Stimulated activated memory B cell treated with anti-CD40 and anti-IgM and Interleukin-4, amounts not matched to agents 10 μg/mL and 1 μg/mL and 100 μg/mL, for 72 hours (primary cell): Measurements from ENCODE around the gene SCUBE2.
A peak's percentile ranks its signal among the peaks of the same experiment; 100 is the strongest.

Source experiments
- ATAC-seq: fragments of 150-1000 bp; cut with Tn5 transposase; 2 replicates; pipeline ENCODE4 v1.10.0; 2021
- H3K27ac Mint-ChIP-seq: one replicate; pipeline ENCODE4 v1.8.0; 2022; ENCODE audit warnings: mild to moderate bottlenecking, mixed read lengths
- H3K27me3 Mint-ChIP-seq: one replicate; pipeline ENCODE4 v1.8.0; 2022; ENCODE audit warnings: mixed read lengths
- H3K36me3 Mint-ChIP-seq: one replicate; pipeline ENCODE4 v1.8.0; 2022; ENCODE audit warnings: mixed read lengths
- H3K4me1 Mint-ChIP-seq: one replicate; pipeline ENCODE4 v1.8.0; 2022; ENCODE audit warnings: mixed read lengths
- H3K4me3 Mint-ChIP-seq: one replicate; pipeline ENCODE4 v1.8.0; 2022; ENCODE audit warnings: mild to moderate bottlenecking, moderate library complexity, mixed read lengths
- H3K9me3 Mint-ChIP-seq: one replicate; pipeline ENCODE4 v1.8.0; 2022; ENCODE audit warnings: mixed read lengths

SCUBE2 gene

DNA sequence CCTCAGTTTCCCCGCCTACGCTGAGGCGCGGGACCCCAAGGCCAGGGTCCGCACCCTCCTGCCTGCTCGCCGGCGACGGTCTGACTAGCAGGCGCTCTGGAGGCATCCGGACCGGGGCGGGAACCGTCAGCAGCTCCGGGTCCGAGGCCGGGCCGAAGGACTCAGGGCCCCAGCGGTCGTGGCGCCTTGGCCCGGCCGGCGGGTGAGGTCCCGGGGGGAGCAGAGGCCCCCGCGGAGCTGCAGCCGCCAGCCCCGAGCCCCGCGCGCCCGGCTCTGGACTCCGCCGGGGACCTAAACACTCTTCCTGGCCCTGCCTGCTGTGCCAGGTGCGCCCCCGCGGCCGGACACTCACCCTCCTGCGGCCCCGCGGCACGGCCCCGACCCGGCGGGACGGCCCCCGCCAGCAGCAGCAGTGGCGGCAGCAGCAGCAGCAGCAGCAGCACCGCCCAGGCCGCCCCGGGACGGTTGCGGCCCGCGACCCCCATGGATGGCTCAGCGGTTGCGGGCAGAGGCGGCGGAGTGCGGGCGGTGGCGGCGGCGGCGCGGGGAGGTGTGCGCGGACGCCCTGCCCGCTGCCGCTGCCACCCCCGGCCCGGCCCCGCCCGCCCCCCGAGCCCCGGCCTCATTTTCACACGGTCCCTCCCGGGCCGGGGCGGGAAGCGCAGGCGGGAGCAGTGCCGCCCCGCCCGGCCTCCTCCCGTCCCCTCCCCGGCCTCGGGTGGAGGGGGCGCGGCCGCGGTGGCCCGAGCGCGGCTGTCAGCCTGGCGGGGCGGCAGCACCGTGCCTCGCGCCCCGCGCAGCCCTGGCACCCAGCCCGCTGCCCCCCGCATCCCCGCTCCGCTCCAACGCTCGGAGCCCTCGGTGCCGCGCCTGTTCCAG, at the start of gene SCUBE2:
TSS of gene SCUBE2 (minus strand) at position 556 of the 879 bp plus-strand sequence. CDS start at position 485, 71 bp downstream.
- no peaks in the 10 kb centered on the region for H3K9me3 Mint-ChIP-seq
- H3K27me3 Mint-ChIP-seq, result peaks cover 72% of the 10 kb centered on the region
- H3K27ac Mint-ChIP-seq, result no peak within 1 kb of the TSS
- peak within 1 kb of the TSS; percentile 45 for H3K4me3 Mint-ChIP-seq
- ATAC-seq, result peak; percentile 24
- no peaks in the 10 kb centered on the region for H3K36me3 Mint-ChIP-seq
- no peaks in the 10 kb centered on the region for H3K4me1 Mint-ChIP-seq

DNA sequence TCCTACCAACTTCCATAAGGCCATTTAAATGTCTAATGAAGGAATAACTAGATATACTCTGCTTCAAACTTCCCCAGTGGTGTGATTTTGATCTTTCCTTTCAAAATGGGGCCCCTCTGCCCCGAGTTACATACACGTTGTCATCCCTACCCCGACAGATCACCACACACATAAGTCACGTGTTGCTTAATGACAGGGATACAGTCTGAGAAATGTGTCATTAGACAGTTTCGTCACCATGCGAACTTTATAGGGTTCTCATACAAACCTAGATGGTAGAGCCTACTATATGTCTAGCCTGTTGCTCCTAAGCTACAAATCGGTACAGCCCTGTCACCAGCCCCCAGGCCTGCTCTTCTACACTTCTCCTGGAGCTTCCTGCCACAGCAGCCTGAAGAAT, 49.8 kb upstream of the SCUBE2 start:
- Mint-ChIP-seq H3K4me3 (no peak overlapping the region), H3K27me3 (no peaks in the 10 kb centered on the region), H3K4me1 (peaks cover 7% of the 10 kb centered on the region), H3K9me3 (no peaks in the 10 kb centered on the region), H3K27ac (no peak overlapping the region), H3K36me3 (peaks cover 48% of the 10 kb centered on the region)
- ATAC-seq, result no peak

DNA sequence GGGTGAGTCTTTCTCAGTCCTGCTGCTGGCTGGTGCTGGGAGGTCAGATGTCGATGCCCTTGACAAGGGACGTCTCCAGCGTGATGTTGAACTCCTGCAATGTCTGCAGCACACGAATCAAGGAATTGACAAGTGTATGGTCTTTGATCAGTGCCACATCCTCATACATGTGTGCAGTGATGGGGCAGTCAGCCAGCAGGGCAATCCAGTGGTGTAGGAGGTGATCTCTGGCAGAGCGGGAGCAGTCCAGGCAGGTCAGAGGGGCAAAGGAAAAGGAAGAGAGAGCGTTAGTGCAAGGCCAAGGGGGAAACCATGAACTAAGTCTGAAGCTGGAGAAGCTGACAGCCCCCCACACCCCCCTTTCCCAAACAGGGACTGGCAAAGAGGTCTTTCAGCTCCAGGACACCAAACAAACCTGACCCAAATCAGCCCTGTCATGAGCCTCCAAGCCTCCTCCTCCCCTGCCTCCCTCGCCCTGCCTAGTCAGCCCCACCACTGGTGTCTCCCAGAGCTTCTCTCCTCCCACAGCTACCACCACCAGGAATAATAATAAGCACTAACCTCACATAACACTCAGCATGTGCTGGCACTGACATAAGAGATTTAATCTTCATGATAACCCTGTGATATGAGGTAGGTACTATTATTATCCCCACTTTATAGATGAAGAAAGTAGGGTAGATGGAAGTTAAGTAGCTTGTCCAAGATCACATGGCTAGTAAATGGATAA, 48.4 kb upstream of the SCUBE2 start:
- no peaks in the 10 kb centered on the region for H3K9me3 Mint-ChIP-seq
- H3K36me3 Mint-ChIP-seq, result peaks cover 38% of the 10 kb centered on the region
- peaks cover 7% of the 10 kb centered on the region for H3K4me1 Mint-ChIP-seq
- no peak overlapping the region for H3K27ac Mint-ChIP-seq
- no peaks in the 10 kb centered on the region for H3K27me3 Mint-ChIP-seq
- no peak for ATAC-seq
- no peak overlapping the region for H3K4me3 Mint-ChIP-seq

DNA sequence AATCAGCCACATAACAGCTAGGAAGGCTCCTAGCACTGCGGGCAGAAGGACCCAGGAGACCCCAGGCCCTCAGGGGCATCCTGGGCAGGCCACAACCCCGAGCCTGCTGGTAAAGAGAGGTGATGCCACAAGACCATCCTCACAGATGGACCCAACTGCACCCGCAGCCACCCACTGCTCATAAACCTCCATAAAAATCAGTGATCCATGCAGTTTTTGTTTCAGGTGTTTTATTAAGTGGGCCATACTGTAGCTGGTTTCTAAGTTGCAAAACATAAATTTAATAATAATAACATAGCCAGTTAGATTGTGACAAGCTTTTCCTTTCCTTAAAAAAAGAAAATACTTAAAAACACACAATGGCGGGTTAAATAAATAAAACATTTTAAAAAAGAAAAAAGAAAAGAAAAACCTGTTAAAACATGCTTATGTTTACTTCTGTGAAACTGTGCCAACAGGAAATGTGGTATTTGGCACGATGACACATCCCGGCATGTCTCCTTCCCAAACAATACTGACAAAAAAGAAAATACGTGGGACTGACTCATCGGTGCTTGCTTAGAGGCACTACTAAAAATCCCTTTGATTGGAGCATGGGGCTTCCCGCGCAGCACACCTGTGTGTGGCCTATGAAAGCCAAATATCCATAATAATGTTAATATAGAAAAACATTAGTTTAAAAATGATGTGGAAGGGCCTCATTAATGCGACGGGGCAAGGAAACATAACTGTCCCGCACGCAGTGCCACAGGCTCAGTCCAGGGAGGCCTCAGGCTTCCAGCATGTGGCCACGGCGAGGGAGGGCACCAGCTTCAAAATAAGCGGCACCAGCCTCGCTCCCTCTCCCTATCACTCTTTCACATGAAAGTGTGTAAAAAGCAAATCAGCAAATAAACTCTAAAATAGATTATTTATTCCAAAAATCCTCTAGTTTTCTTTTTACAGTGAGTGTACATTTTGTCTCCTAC, 47.5 kb upstream of the SCUBE2 start:
- Mint-ChIP-seq H3K36me3 (peaks cover 37% of the 10 kb centered on the region), H3K4me3 (no peak overlapping the region), H3K27ac (no peak overlapping the region), H3K4me1 (peaks cover 7% of the 10 kb centered on the region), H3K27me3 (no peaks in the 10 kb centered on the region), H3K9me3 (no peaks in the 10 kb centered on the region)
- ATAC-seq, result no peak

DNA sequence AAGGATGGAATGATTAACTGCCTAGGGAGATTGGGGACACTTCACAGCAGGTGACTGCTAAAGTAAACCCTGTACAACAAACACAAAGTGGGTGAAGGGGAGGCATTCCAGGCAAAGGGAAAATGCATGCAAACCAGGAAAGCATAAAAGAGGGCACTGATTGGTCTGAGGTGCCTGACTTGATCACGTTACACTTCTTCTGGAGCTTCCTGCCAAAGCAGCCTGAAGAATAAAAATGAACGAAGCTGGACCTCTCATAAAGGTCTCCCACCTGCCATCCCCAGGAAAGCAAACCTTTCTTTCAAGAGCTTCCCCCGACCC, 46.7 kb upstream of the SCUBE2 start:
- H3K27ac Mint-ChIP-seq, result no peak overlapping the region
- H3K4me3 Mint-ChIP-seq, result no peak overlapping the region
- peaks cover 7% of the 10 kb centered on the region for H3K4me1 Mint-ChIP-seq
- H3K9me3 Mint-ChIP-seq, result no peaks in the 10 kb centered on the region
- H3K36me3 Mint-ChIP-seq, result peaks cover 35% of the 10 kb centered on the region
- no peak for ATAC-seq
- no peaks in the 10 kb centered on the region for H3K27me3 Mint-ChIP-seq

DNA sequence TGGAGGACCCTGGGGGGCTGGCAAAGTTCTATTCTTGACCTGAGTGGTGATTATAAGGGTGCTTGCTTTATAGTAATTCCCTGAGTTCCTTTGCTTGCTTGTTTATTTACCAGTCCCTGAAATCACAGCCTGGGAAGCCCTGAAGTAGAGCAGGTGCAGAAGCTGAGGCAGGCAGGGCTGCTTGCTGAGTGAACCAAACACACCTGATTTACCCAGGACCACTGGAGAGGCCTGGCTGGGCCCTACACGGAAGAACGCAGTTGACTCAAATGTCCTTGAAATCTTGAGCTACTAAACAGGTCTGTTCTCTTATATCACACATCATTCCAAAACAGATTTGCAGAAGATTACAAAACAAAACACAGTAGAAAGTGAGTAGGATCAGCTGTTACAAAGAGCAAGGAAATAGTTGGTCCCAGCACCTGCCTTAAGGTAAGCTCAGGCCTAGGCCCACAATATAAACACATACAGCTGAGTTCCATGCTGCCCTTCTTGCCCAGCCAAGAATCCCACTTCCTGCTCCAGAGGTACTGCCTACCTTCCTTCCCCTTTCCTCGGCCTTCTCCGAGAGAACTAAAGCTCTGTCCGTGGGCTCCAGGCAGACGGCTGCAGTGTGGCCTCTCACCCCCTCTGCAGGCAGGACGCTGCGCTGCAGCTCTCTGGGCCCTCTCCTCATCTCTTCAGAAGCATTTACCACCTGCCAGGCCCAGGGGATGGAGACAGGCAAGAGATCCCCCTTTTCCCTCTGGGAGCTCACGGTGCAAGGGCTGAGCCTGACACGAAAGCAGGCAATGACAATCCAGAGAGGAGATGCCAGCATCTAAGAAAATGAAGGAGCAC, 46.1 kb upstream of the SCUBE2 start:
- Mint-ChIP-seq H3K9me3 (no peaks in the 10 kb centered on the region), H3K4me1 (peaks cover 7% of the 10 kb centered on the region), H3K36me3 (peaks cover 29% of the 10 kb centered on the region), H3K4me3 (no peak overlapping the region), H3K27ac (no peak overlapping the region), H3K27me3 (no peaks in the 10 kb centered on the region)
- peak; percentile 85 for ATAC-seq

DNA sequence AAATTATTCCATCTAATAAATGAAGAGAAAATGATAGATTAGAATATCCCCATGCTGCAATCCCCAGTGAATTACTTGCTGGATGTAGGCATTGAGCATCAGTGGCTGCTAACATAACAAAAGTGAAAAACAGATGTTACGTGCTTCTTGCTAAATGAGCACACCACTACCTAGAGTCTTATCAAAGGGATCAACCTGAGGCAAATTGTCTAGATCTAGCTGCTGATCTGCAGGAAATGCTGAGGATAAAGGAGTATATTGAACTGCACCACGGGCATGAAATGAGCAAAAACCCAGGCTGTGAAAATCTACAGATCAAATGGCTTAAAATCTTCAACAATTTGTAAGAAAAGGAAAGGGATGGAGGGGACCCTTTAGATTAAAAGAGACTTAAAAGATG, 45.3 kb upstream of the SCUBE2 start:
- Mint-ChIP-seq H3K9me3 (no peaks in the 10 kb centered on the region), H3K4me3 (no peak overlapping the region), H3K36me3 (peaks cover 21% of the 10 kb centered on the region), H3K27me3 (no peaks in the 10 kb centered on the region), H3K4me1 (peaks cover 7% of the 10 kb centered on the region), H3K27ac (no peak overlapping the region)
- no peak for ATAC-seq

DNA sequence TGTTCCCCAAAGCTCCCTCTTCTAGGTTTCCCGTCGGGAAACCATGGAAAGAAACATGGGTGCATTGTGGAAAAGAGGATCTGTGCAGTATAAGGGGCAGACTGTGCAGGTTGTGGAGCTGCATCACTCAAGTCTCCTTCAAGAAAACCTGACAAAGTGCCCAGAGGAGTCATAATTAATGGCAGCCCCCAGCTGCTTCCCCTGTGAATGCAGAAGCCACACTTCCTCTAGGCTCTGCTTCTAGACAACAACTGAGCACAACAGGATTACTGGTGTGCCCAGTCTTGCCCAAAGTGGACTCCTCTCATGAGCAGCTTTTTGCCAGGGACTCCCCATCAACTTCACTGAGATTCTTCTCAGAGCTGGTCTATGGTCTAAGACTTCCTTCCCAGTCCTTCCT, 42.6 kb upstream of the SCUBE2 start:
- no peak overlapping the region for H3K4me3 Mint-ChIP-seq
- H3K27ac Mint-ChIP-seq, result no peak overlapping the region

DNA sequence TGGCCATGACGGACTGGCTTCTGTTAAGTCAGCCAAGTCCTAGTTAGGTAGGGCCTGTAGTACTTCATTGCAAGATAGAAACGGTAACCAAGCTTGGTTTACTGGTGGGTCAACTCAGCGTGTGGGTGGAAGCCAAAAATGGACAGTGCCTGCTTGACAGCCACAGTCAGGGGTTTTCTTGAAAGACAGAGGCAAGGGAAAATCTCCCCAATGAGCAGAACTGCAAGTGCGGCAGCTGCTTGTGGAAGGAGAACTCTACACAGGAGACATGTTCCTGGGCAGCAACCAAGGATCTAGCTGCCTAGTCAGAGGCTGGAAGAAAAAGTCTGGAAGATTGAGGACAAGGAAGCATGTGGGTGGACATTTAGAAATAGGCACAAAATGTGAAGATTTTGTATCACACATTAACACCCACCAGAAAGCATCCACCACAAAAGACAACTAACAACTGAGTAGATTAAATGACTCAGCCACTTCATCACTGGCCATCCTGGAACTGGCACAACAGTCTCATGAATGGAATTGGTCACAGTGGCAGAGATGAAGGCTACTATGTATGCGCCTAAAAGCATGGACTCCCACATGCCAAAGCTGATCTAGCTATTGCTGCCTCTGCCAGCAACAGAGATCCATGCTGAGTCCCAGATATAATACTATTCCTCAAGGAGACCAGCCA, 40.9 kb upstream of the SCUBE2 start:
- Mint-ChIP-seq H3K27ac (no peak overlapping the region), H3K36me3 (no peaks in the 10 kb centered on the region), H3K4me3 (no peak overlapping the region), H3K4me1 (no peaks in the 10 kb centered on the region), H3K27me3 (no peaks in the 10 kb centered on the region), H3K9me3 (no peaks in the 10 kb centered on the region)
- ATAC-seq, result no peak

More for the DNA sequence above, 42.6 kb upstream of the SCUBE2 start:
- H3K27me3 Mint-ChIP-seq, result no peaks in the 10 kb centered on the region
- no peaks in the 10 kb centered on the region for H3K9me3 Mint-ChIP-seq
- ATAC-seq, result no peak
- peaks cover 7% of the 10 kb centered on the region for H3K4me1 Mint-ChIP-seq
- H3K36me3 Mint-ChIP-seq, result no peaks in the 10 kb centered on the region

DNA sequence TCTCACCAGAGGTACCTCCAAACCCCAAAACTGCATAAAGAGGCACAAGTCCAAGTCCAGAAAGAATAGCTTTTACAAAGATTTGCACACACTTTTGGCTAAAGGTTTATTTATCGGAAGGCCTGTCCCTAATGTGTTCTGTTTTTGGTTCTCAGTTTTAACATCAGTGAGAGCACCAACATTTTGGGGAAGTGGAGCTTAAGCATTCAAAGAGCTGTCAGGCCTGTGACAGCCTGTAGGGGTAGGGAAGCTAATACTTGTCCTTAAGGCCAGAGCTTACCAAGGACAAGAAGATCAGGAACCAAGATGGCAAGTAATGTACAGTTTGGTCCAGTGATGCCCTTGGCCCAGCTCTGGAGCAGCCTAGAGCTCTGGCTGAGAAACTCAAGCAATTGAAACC, 38.9 kb upstream of the SCUBE2 start:
- Mint-ChIP-seq H3K36me3 (no peaks in the 10 kb centered on the region), H3K4me3 (no peak overlapping the region), H3K27ac (no peak overlapping the region), H3K9me3 (no peaks in the 10 kb centered on the region), H3K4me1 (no peaks in the 10 kb centered on the region), H3K27me3 (no peaks in the 10 kb centered on the region)
- ATAC-seq, result no peak

DNA sequence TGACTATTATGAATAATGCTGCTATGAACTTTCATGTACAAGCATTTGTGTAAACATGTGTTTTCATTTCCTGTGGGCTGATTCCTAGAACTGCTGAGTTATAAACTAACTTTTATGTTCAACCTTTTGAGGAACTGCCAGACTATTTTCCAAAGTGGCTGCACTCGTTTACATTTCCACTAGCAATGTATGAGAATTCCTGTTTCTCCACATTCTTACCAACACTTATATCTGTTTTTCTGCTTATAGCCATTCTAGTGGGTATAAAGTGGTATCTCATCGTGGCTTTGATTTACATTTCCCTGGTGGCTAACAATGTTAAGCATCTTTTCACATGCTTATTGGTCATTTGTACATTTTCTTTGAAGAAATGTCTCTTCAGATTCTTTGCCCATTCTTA, 35.2 kb upstream of the SCUBE2 start:
- H3K27ac Mint-ChIP-seq, result no peak overlapping the region
- peaks cover 6% of the 10 kb centered on the region for H3K36me3 Mint-ChIP-seq
- peaks cover 4% of the 10 kb centered on the region for H3K9me3 Mint-ChIP-seq
- peaks cover 9% of the 10 kb centered on the region for H3K4me1 Mint-ChIP-seq
- H3K4me3 Mint-ChIP-seq, result no peak overlapping the region
- ATAC-seq, result no peak
- H3K27me3 Mint-ChIP-seq, result peaks cover 4% of the 10 kb centered on the region

DNA sequence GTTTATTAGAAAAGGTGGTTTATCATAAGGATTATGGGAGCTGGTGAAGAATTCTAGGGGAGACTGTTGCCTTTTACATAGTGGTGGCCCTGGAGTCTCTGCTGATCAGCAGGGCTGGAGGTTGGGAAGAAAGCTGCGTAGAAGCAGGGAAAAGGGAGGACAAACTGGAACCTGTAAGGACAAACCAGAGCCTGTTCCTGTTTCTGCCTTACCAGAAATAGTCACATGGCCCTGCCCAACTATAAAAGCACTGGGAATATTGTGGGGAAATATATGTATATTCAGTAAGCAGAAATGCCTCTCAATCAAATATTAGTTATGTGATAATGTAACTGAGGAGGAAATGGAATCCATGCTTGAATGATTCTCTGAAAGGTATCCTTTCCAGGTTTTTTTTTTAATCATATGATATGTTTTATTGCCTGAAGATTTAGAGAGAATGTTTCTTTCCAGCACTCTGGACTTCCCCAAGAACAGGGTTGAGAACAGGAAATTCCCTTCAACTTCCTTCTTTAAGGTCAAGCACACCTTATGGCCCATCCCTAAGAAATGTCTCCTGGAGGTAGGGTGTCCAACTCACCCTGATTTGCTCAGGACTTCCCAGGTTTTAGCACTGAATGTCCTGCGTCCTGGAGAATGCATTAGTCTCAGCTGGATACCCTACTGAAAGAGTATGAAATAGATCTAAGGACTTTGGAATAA, 33.9 kb upstream of the SCUBE2 start:
- ATAC-seq, result no peak
- peaks cover 9% of the 10 kb centered on the region for H3K4me1 Mint-ChIP-seq
- H3K4me3 Mint-ChIP-seq, result no peak overlapping the region
- H3K27me3 Mint-ChIP-seq, result peaks cover 8% of the 10 kb centered on the region
- no peak overlapping the region for H3K27ac Mint-ChIP-seq
- peaks cover 4% of the 10 kb centered on the region for H3K9me3 Mint-ChIP-seq
- peaks cover 6% of the 10 kb centered on the region for H3K36me3 Mint-ChIP-seq

DNA sequence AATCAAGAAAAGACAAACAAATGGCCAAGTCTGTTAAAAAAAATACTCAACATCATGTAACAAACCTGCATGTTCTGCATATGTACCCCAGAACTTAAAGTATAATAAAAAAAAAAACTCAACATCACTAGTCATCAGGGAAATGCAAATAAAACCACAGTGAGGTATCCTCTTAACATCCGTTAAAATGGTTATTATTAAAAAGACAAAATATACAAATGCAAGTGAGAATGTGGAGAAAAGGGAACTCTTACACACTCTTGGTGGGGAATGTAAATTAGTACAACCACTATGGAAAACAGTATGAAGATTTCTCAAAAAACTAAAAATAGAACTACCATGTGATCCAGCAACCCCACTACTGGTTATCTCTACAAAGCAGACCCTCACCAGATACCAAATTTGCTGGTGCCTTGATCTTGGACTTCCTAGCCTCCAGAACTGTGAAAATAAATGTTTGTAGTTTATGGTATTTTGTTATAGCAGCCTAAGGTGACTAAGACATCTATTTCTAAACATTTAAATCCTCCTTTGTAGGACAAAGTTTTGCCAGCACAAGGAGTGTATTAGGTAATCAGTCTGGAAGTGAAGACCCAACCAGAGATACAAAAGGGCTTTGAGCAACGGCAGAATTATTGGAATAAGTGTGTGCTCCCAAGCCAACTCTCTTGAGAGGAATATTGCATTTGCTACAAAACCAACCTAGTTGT, 32.4 kb upstream of the SCUBE2 start:
- peaks cover 15% of the 10 kb centered on the region for H3K27me3 Mint-ChIP-seq
- peaks cover 4% of the 10 kb centered on the region for H3K9me3 Mint-ChIP-seq
- H3K36me3 Mint-ChIP-seq, result peaks cover 6% of the 10 kb centered on the region
- H3K27ac Mint-ChIP-seq, result no peak overlapping the region
- ATAC-seq, result no peak
- no peak overlapping the region for H3K4me3 Mint-ChIP-seq
- H3K4me1 Mint-ChIP-seq, result peaks cover 9% of the 10 kb centered on the region
